D341Med (cell line): ENCODE measurements around the gene OR5H15.
A peak's percentile ranks its signal among the peaks of the same experiment; 100 is the strongest.
"Not testable (repeated sequence)": the region's sequence is repeated elsewhere in the genome, so short reads cannot be mapped to it uniquely, and the experiment has no call there.

Experiments
- DNase-seq: peaks from one replicate; pipeline ENCODE4 v3.0.0; 2012; ENCODE audit warnings: low spot score

Gene OR5H15

GRCh38 chr3:98166396-98166795, at the start of gene OR5H15:
Gene OR5H15 (plus strand): TSS chr3:98166696. CDS start chr3:98168700, 2,004 bp downstream.
- DNase-seq = no peak

GRCh38 chr3:98130421-98130820, 36.1 kb upstream of the OR5H15 start, which contains the start of gene OR5H1:
Gene OR5H1 (plus strand): TSS chr3:98130721. CDS start chr3:98132698, 1,977 bp downstream.
- DNase-seq = no peak

- DNase-seq = no peak
Measured at GRCh38 chr3:98136631-98137030, 29.9 kb upstream of the OR5H15 start.

- not testable (repeated sequence) for DNase-seq
Measured at GRCh38 chr3:98137826-98138557, 28.5 kb upstream of the OR5H15 start.

- DNase-seq = no peak
Measured at GRCh38 chr3:98140531-98140930, 26.0 kb upstream of the OR5H15 start.

GRCh38 chr3:98147179-98147578, 19.3 kb upstream of the OR5H15 start, which contains the start of gene OR5H14:
Gene OR5H14 (plus strand): TSS chr3:98147479. CDS start chr3:98149386, 1,907 bp downstream.
- no peak for DNase-seq

- no peak for DNase-seq
Measured at GRCh38 chr3:98148751-98149150, 17.7 kb upstream of the OR5H15 start.

- not testable (repeated sequence) for DNase-seq
Measured at GRCh38 chr3:98149456-98149855, 17.0 kb upstream of the OR5H15 start.

- DNase-seq = no peak
Measured at GRCh38 chr3:98151241-98151640, 15.3 kb upstream of the OR5H15 start.

- DNase-seq = no peak
Measured at GRCh38 chr3:98171071-98171470, 4.6 kb downstream of the OR5H15 start.

- DNase-seq = no peak
Measured at GRCh38 chr3:98172621-98173020, 6.1 kb downstream of the OR5H15 start.

GRCh38 chr3:98180319-98180890, 13.9 kb downstream of the OR5H15 start:
- no peak for DNase-seq

GRCh38 chr3:98182196-98182595, 15.7 kb downstream of the OR5H15 start:
- no peak for DNase-seq

- DNase-seq = peak; percentile 15
Measured at GRCh38 chr3:98185180-98185579, 18.7 kb downstream of the OR5H15 start.

- peak; percentile 21 for DNase-seq
Measured at GRCh38 chr3:98188545-98188944, 22.0 kb downstream of the OR5H15 start.

- not testable (repeated sequence) for DNase-seq
Measured at GRCh38 chr3:98190911-98191310, 24.4 kb downstream of the OR5H15 start.

- DNase-seq = not testable (repeated sequence)
Measured at GRCh38 chr3:98196293-98196692, 29.8 kb downstream of the OR5H15 start.

GRCh38 chr3:98199020-98199419, 32.5 kb downstream of the OR5H15 start:
- DNase-seq = no peak

- no peak for DNase-seq
Measured at GRCh38 chr3:98209244-98209643, 42.7 kb downstream of the OR5H15 start.

GRCh38 chr3:98213276-98213675, 46.8 kb downstream of the OR5H15 start:
- DNase-seq = no peak

- no peak for DNase-seq
Measured at GRCh38 chr3:98215051-98215450, 48.6 kb downstream of the OR5H15 start.
